Sigmoid colon (tissue), 4 donors: ENCODE data around the gene MRGPRX2.

Source experiments
- CTCF ChIP-seq, 4 experiments: fragments of 450-650 bp in 3 of 4; fragments of 200-600 bp in 1 of 4; IDR thresholded peaks; one replicate each; pipeline ENCODE4 v1.5.1; 2016 to 2019; ENCODE audit warnings: antibody characterized with exemption in 4 of 4, mild to moderate bottlenecking in 3 of 4, moderate library complexity in 2 of 4
- EP300 ChIP-seq, 4 donors: sonication (generic); formaldehyde crosslinking; IDR thresholded peaks; one replicate each; pipeline ENCODE4 v1.6.1; 2017; ENCODE audit warnings: antibody characterized with exemption in 4 of 4
- POLR2A ChIP-seq, 2 donors: fragments of 450-650 bp; IDR thresholded peaks; one replicate each; pipeline ENCODE4 v1.6.1; 2016; ENCODE audit warnings: antibody characterized with exemption in 2 of 2, mild to moderate bottlenecking in 2 of 2, moderate library complexity in 2 of 2
- POLR2AphosphoS5 ChIP-seq, 4 donors: sonication (generic); formaldehyde crosslinking; IDR thresholded peaks; one replicate each; pipeline ENCODE4 v1.6.1; 2017; ENCODE audit warnings: antibody characterized with exemption in 4 of 4

- no peak for TF ChIP-seq CTCF (IDR thresholded peaks at IDR 0.05)
- no peak for TF ChIP-seq POLR2A (IDR thresholded peaks at IDR 0.05)
- no peak for TF ChIP-seq EP300 (IDR thresholded peaks at IDR 0.05)
- no peak for TF ChIP-seq POLR2AphosphoS5 (IDR thresholded peaks at IDR 0.05)
Measured at GRCh38 chr11:19025481-19026406, 34.8 kb downstream of the MRGPRX2 start.
